Panc1 (cell line): ENCODE data around the gene SAV1.

ENCODE experiments used
- CTCF ChIP-seq: fragments of 450-650 bp; IDR thresholded peaks from 2 replicates; pipeline ENCODE4 v1.5.1; 2017; ENCODE audit warnings: mild to moderate bottlenecking
- POLR2AphosphoS5 ChIP-seq: IDR thresholded peaks from 2 replicates; pipeline ENCODE4 v1.6.1; 2012; ENCODE audit warnings: mild to moderate bottlenecking, low read depth, low read length, moderate library complexity
- REST ChIP-seq, 2 experiments: IDR thresholded peaks; 2 replicates each; pipeline ENCODE4 v1.6.1; 2011 to 2012; ENCODE audit warnings: low read depth in 2 of 2, control low read depth in 1 of 2, low read length in 1 of 2, mild to moderate bottlenecking in 1 of 2, moderate library complexity in 1 of 2; ENCODE audit not compliant: insufficient read depth in 1 of 2
- SIN3A ChIP-seq: IDR thresholded peaks from 2 replicates; pipeline ENCODE4 v1.6.1; 2012; ENCODE audit warnings: low read depth, mild to moderate bottlenecking, low read length, moderate library complexity, borderline replicate concordance; ENCODE audit not compliant: insufficient read depth

DNA sequence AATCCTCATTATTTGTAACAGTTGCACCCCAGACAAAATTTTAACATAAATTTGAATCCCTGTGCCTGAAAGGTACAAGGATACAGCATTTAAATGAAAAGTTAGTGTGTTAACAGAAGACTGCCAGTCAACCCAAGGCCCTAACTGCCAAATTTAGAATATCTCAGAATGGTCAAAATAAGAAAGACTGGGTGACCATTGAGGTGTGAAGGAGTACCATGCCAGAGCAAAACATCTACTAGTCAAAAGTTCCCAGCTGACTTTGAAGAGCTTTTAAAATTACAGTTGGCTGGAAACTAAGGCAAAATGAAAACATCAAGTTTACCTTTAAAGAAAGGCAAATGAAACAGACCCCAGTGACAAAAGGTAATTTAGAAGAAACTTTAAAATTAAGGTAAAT lies 18.4 kb downstream of the SAV1 start:
- TF ChIP-seq CTCF (no peak), REST (IDR thresholded peaks at IDR 0.05; ENCODE audit: insufficient read depth in 1 of 2, low read depth in 2 of 2, low read length in 1 of 2) (no peak), POLR2AphosphoS5 (no peak), SIN3A (no peak)
